ENCODE results near the gene GPR17. TPM values are rescaled to one million over a fixed set of nuclear protein-coding genes. Genes with fewer than 3 reads are reported as not detected.

Gene GPR17
- total RNA-seq, 2 donors from 2014 or later, result not detected

GRCh38 chr2:127634066-127634617, 11.8 kb upstream of the GPR17 start:
- DNase-seq (ENCODE audit: low spot score in 2 of 2) (no peak), ATAC-seq (no peak)
- peak overlapping the region; percentile 22 to 78 for H3K27ac Mint-ChIP-seq

GRCh38 chr2:127634626-127635379, 11.2 kb upstream of the GPR17 start:
- DNase-seq (ENCODE audit: low spot score in 2 of 2), result no peak
- ATAC-seq, result no peak
- no peaks in the 10 kb centered on the region for H3K36me3 Mint-ChIP-seq
- H3K27ac Mint-ChIP-seq, result peak overlapping the region in 1 of 2 donors; percentile 79
- H3K9me3 Mint-ChIP-seq, result no peaks in the 10 kb centered on the region

More at GRCh38 chr2:127634066-127634617, 11.8 kb upstream of the GPR17 start:
- H3K36me3 Mint-ChIP-seq, result no peaks in the 10 kb centered on the region
- H3K9me3 Mint-ChIP-seq, result no peaks in the 10 kb centered on the region

GRCh38 chr2:127635380-127636237, 10.3 kb upstream of the GPR17 start:
- DNase-seq (ENCODE audit: low spot score in 2 of 2) (no peak), ATAC-seq (no peak)
- H3K27ac Mint-ChIP-seq, result no peak overlapping the region
- no peaks in the 10 kb centered on the region for H3K9me3 Mint-ChIP-seq
- no peaks in the 10 kb centered on the region for H3K36me3 Mint-ChIP-seq

GRCh38 chr2:127636248-127637235, 9.4 kb upstream of the GPR17 start:
- H3K36me3 Mint-ChIP-seq, result no peaks in the 10 kb centered on the region
- no peaks in the 10 kb centered on the region for H3K9me3 Mint-ChIP-seq
- ATAC-seq, result no peak
- H3K27ac Mint-ChIP-seq, result peak overlapping the region in 1 of 2 donors; percentile 67
- DNase-seq (ENCODE audit: low spot score in 2 of 2), result no peak

- Mint-ChIP-seq H3K9me3 (no peaks in the 10 kb centered on the region), H3K36me3 (no peaks in the 10 kb centered on the region), H3K27ac (peak overlapping the region in 1 of 2 donors; percentile 67)
- no peak for DNase-seq (ENCODE audit: low spot score in 2 of 2)
- ATAC-seq, result no peak
These were observed 8.7 kb upstream of the GPR17 start for GRCh38 chr2:127637236-127637630.

GRCh38 chr2:127637725-127638252, 8.2 kb upstream of the GPR17 start:
- H3K9me3 Mint-ChIP-seq, result no peaks in the 10 kb centered on the region
- H3K36me3 Mint-ChIP-seq, result no peaks in the 10 kb centered on the region
- DNase-seq (ENCODE audit: low spot score in 2 of 2) (no peak), ATAC-seq (peak in 1 of 2 donors; percentile 12)
- H3K27ac Mint-ChIP-seq, result peak overlapping the region; percentile 67 to 95

GRCh38 chr2:127638361-127639110, 7.4 kb upstream of the GPR17 start:
- no peaks in the 10 kb centered on the region for H3K9me3 Mint-ChIP-seq
- H3K36me3 Mint-ChIP-seq, result no peaks in the 10 kb centered on the region
- peak overlapping the region; percentile 79 to 95 for H3K27ac Mint-ChIP-seq
- DNase-seq (ENCODE audit: low spot score in 2 of 2), result no peak
- no peak for ATAC-seq

- Mint-ChIP-seq H3K36me3 (no peaks in the 10 kb centered on the region), H3K9me3 (no peaks in the 10 kb centered on the region), H3K27ac (peak overlapping the region in 1 of 2 donors; percentile 79)
- DNase-seq (ENCODE audit: low spot score in 2 of 2), result no peak
- no peak for ATAC-seq
These were observed 6.9 kb upstream of the GPR17 start for GRCh38 chr2:127639111-127639474.

GRCh38 chr2:127640082-127641072, 5.6 kb upstream of the GPR17 start:
- Mint-ChIP-seq H3K27ac (peak overlapping the region; percentile 44 to 79), H3K36me3 (no peaks in the 10 kb centered on the region), H3K9me3 (no peaks in the 10 kb centered on the region)
- ATAC-seq (peak; percentile 44 to 54), DNase-seq (ENCODE audit: low spot score in 2 of 2) (peak in 1 of 2 donors; percentile 44)

GRCh38 chr2:127641133-127641532, 4.8 kb upstream of the GPR17 start:
- peak overlapping the region in 1 of 2 donors; percentile 79 for H3K27ac Mint-ChIP-seq
- ATAC-seq (no peak), DNase-seq (ENCODE audit: low spot score in 2 of 2) (no peak)
- H3K36me3 Mint-ChIP-seq, result no peaks in the 10 kb centered on the region
- H3K9me3 Mint-ChIP-seq, result no peaks in the 10 kb centered on the region

- ATAC-seq (peak; percentile 51 to 55), DNase-seq (ENCODE audit: low spot score in 2 of 2) (peak in 1 of 2 donors; percentile 53)
- H3K27ac Mint-ChIP-seq, result peak overlapping the region; percentile 36 to 79
- H3K36me3 Mint-ChIP-seq, result no peaks in the 10 kb centered on the region
- no peaks in the 10 kb centered on the region for H3K9me3 Mint-ChIP-seq
These were observed 4.0 kb upstream of the GPR17 start for GRCh38 chr2:127641846-127642507.

GRCh38 chr2:127642706-127643438, 3.1 kb upstream of the GPR17 start:
- Mint-ChIP-seq H3K9me3 (no peaks in the 10 kb centered on the region), H3K27ac (peak overlapping the region in 1 of 2 donors; percentile 79)

GRCh38 chr2:127643439-127644065, 2.4 kb upstream of the GPR17 start:
- H3K36me3 Mint-ChIP-seq, result no peaks in the 10 kb centered on the region
- no peak for ATAC-seq
- H3K9me3 Mint-ChIP-seq, result no peaks in the 10 kb centered on the region
- no peak for DNase-seq (ENCODE audit: low spot score in 2 of 2)
- H3K27ac Mint-ChIP-seq, result peak overlapping the region in 1 of 2 donors; percentile 53

More at GRCh38 chr2:127642706-127643438, 3.1 kb upstream of the GPR17 start:
- no peak for DNase-seq (ENCODE audit: low spot score in 2 of 2)
- ATAC-seq, result no peak
- H3K36me3 Mint-ChIP-seq, result no peaks in the 10 kb centered on the region

All from activated naive CD4-positive, alpha-beta T cell treated with anti-CD3 and anti-CD28 coated beads, Interleukin-2, amount 50 U/mL, for 72 hours (primary cell).